IPS-15b (cell line): ENCODE results near the gene STK35.

Source experiments
- H3K27me3 ChIP-seq: one replicate; pipeline ENCODE4 v1.6.1; 2013; ENCODE audit warnings: low read length; ENCODE audit not compliant: control insufficient read depth, insufficient read depth
- H3K36me3 ChIP-seq: one replicate; pipeline ENCODE4 v1.6.1; 2013; ENCODE audit warnings: low read length; ENCODE audit not compliant: control insufficient read depth, insufficient read depth
- H3K4me1 ChIP-seq: one replicate; pipeline ENCODE4 v1.6.1; 2013; ENCODE audit warnings: mild to moderate bottlenecking, low read length; ENCODE audit not compliant: control insufficient read depth, insufficient read depth
- H3K4me3 ChIP-seq: one replicate; pipeline ENCODE4 v1.5.1; 2013; ENCODE audit warnings: low read depth, low read length
- H3K9ac ChIP-seq: one replicate; pipeline ENCODE4 v1.6.1; 2013; ENCODE audit warnings: low read depth, mild to moderate bottlenecking, low read length
- H3K9me3 ChIP-seq: one replicate; pipeline ENCODE4 v1.6.1; 2013; ENCODE audit warnings: mild to moderate bottlenecking, low read length; ENCODE audit not compliant: control insufficient read depth, insufficient read depth

Gene STK35

DNA sequence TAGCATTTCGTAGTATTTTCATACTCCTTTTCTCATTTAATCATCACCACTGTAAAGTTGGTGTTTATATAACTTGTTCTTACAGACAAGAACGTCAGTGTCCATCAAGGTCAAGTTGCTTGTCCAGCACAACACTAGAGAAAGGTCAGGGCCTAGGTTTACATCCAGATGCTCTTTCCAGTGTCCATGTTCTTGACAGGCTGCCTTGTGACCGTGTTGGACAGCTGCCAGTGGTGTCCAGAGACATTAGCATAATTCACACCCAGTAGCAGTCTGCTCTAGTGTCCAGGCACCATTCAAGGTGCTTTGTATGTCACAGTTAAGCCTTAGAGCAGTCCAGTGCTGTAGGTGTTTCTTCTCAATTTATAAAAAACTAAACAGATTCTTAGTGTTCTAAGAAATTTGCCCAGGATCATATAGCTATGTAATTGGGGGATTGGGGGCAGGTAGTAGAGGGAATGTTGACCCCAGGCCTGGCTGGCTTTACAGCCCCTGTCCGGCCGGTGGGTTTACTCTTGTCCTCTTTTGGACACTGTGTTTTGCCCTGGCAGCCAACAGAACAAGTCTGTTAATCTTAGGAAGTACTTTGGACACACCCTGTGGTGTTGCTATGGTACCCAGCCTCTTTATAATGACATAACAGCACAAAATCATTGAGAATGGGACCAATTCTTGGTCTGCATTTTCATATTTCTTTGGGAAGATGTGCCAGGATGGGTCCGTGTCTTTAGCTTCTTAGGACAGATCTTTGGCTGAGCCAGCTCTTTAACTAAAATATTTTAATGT, 8.0 kb downstream of the STK35 start:
- H3K9me3 ChIP-seq: no peaks in the 10 kb centered on the region
- peaks cover 2% of the 10 kb centered on the region for H3K4me1 ChIP-seq
- H3K36me3 ChIP-seq: peaks cover 8% of the 10 kb centered on the region
- H3K4me3 ChIP-seq: no peak overlapping the region
- no peak overlapping the region for H3K9ac ChIP-seq
- H3K27me3 ChIP-seq: no peaks in the 10 kb centered on the region

DNA sequence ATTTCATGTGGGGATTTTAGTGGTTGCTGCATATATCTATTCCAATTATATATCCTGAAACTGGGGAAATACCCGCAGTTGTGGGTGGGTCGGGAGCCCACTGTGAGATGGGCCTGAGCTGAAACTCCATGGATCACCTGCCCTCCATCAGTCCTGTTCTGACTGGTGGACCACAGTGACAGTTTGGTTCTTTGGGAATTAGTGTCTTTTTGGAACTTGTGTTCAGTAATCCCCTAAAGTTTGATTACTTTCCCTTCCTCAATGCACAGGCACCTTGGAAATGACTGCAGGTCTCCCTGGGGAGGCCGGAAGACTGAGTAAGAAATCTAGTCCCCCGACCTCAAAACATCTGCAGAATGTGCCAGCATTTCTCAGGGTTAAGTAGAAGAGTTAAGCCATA, 11.3 kb downstream of the STK35 start:
- Histone ChIP-seq H3K9me3 (no peaks in the 10 kb centered on the region), H3K9ac (no peak overlapping the region), H3K36me3 (peaks cover 15% of the 10 kb centered on the region), H3K27me3 (no peaks in the 10 kb centered on the region), H3K4me3 (no peak overlapping the region), H3K4me1 (no peaks in the 10 kb centered on the region)

DNA sequence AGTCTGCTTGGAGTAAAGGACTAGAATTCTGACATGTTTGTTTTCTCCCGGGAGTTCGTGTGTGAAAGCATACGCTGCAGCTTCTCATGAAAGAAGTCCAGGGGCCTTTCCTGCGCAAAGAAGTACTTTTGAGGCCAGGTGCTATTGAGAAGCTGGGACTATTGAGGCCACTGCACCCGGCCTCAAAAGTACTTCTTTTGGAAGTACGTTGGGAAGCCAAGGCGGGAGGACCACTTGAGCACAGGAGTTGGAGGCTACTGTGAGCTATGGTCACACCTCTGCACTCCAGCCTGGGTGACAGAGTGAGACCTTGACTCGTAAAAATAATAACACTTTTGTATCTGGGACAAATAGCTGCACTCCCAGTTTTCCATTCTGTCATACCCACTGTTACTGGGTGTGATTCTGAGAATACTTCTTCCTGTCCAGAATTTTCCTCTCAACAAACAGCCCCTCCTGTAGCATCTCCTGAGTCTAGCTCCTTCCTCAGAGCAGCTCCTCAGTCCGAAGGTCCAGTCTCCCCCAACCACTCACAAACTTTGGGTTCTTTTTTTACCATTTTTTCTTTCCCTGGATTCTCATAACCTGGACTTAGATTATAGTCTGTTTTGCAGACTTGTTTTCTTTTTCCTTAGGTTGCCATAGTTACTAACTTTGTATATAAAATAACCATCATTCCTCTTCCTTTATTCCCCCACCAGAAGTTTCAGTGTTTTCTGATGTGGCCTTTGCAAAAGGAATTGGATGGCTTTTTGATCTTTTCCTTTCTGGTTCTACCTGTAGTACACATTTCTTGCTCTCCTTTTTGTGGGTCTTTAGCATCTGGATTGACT, 12.7 kb downstream of the STK35 start:
- Histone ChIP-seq H3K4me3 (no peak overlapping the region), H3K4me1 (no peaks in the 10 kb centered on the region), H3K27me3 (no peaks in the 10 kb centered on the region), H3K9ac (no peak overlapping the region), H3K9me3 (no peaks in the 10 kb centered on the region), H3K36me3 (peaks cover 19% of the 10 kb centered on the region)

DNA sequence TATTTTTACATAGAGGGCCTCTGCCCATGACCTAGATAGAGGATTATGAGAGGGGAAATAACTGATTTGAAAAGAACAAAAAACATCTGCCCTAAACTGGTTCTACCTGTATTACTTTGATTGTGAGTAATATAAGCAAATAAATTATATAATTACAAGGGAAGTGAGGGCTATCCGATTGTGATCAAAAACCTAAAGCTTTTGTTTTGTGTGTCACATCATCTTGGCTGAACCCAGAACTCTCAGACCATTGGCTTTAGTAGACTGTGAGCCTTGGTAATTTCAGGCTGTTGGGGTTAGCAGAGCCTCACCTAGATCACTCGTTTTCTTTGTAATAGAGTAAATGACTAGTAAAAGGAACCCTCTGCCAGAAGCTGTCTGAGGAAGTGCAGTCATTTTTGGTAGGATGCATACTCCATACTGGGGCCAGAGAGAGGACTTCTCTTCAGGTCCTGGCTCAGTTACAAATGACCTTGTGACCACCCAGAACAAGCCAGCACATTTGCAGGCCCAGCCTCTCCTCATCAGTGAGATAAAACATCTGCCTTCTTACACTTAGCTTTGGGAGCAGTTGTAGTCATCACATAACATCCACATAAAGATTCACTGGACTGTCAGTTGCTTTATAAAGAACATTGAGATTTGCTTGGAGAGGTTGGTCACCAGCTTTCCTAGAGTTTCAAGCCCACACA, 13.5 kb downstream of the STK35 start:
- no peak overlapping the region for H3K4me3 ChIP-seq
- no peak overlapping the region for H3K9ac ChIP-seq
- peaks cover 19% of the 10 kb centered on the region for H3K36me3 ChIP-seq
- no peaks in the 10 kb centered on the region for H3K9me3 ChIP-seq
- no peaks in the 10 kb centered on the region for H3K4me1 ChIP-seq
- H3K27me3 ChIP-seq: no peaks in the 10 kb centered on the region

DNA sequence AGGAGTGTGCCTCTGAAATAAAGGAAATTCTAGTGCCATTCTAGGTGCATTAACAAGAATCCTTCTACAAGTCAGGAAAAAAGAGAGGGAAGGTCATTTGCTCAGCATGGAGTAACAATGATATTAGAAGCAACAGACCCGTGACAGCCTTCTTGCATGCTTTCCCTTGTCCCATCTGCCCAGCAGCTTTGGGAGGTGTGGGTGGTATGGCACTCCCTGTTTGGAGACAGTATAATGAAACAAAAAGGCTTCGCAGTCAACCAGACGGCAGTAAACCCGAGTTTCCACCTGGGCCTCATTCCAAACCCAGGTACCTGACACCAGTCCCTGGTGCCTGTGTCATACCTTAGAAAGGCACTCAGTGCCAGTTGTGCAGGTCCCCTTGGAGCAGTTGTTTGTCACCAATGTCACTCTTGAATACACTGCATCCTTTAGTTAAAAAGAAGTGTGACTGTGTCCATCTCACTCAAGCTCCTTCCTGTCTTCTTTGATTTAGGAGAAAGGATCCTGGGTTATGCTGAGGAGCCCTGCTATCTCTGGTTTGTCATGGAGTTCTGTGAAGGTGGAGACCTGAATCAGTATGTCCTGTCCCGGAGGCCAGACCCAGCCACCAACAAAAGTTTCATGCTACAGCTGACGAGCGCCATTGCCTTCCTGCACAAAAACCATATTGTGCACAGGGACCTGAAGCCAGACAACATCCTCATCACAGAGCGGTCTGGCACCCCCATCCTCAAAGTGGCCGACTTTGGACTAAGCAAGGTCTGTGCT, 14.7 kb downstream of the STK35 start:
- no peaks in the 10 kb centered on the region for H3K27me3 ChIP-seq
- H3K9me3 ChIP-seq: no peaks in the 10 kb centered on the region
- H3K36me3 ChIP-seq: peaks cover 19% of the 10 kb centered on the region
- H3K4me3 ChIP-seq: no peak overlapping the region
- H3K9ac ChIP-seq: no peak overlapping the region
- no peaks in the 10 kb centered on the region for H3K4me1 ChIP-seq

DNA sequence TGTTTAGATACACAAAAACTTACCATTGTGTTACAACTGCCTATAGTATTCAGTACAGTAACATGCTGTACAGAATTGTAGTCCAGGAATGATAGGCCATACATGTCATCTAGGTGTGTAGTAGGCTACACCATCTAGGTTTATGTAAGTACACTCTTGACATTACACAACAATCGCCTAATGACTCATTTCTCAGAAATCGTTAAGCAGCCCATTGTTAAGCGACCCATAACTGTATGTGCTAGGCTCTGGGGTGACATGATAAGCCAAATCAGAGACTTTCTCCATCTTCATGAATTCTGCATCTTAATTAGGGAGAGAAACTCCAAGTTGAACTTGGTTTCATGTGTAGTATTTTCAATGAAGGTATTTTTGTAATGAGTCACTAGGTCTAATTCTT, 17.2 kb downstream of the STK35 start:
- Histone ChIP-seq H3K4me3 (no peak overlapping the region), H3K4me1 (peaks cover under 1% of the 10 kb centered on the region), H3K9ac (no peak overlapping the region), H3K27me3 (no peaks in the 10 kb centered on the region), H3K36me3 (peaks cover 19% of the 10 kb centered on the region), H3K9me3 (no peaks in the 10 kb centered on the region)

DNA sequence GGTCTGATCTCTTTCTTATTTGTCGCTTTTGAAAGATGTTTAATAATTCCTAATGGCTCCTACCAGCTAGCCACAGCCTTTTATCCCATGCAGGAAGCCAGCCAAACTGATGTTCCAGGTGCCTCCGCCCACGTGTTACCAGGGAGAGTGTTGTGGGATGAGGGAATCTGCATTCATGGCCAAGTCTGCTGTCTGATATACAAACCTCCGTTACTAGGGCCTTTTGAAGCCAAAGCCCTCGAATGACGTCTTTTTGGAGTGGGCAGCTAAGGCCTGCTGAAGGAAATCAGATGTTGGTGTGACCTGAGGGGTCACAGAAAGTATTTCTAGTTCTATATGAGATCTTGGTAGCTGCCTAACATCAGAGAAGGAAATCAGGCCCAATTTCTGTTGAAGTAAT, 21.3 kb downstream of the STK35 start:
- peaks cover 3% of the 10 kb centered on the region for H3K36me3 ChIP-seq
- H3K9me3 ChIP-seq: no peaks in the 10 kb centered on the region
- no peaks in the 10 kb centered on the region for H3K27me3 ChIP-seq
- H3K9ac ChIP-seq: no peak overlapping the region
- no peak overlapping the region for H3K4me3 ChIP-seq
- H3K4me1 ChIP-seq: peaks cover 2% of the 10 kb centered on the region

DNA sequence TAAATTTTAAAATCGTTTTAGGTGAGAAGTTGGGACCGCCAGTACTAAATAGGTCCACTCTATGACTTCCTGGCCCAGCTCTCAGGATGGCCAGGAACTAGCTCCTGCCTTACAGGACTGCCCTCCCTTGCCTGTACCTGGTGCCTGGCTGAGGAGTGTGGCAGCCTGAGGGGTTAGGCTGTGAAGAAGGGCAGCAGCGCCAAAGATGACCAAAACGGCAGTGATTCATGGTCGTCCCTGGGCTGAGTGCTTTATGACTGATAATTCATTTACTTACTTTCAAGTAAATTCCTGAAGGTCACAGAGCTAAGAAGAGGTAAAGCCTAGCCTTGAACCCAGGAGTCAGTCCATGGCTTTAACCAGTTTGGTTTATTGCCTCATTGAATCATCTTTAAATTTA, 22.1 kb downstream of the STK35 start:
- no peak overlapping the region for H3K4me3 ChIP-seq
- no peaks in the 10 kb centered on the region for H3K27me3 ChIP-seq
- H3K4me1 ChIP-seq: peaks cover 2% of the 10 kb centered on the region
- no peaks in the 10 kb centered on the region for H3K9me3 ChIP-seq
- no peaks in the 10 kb centered on the region for H3K36me3 ChIP-seq
- H3K9ac ChIP-seq: no peak overlapping the region

DNA sequence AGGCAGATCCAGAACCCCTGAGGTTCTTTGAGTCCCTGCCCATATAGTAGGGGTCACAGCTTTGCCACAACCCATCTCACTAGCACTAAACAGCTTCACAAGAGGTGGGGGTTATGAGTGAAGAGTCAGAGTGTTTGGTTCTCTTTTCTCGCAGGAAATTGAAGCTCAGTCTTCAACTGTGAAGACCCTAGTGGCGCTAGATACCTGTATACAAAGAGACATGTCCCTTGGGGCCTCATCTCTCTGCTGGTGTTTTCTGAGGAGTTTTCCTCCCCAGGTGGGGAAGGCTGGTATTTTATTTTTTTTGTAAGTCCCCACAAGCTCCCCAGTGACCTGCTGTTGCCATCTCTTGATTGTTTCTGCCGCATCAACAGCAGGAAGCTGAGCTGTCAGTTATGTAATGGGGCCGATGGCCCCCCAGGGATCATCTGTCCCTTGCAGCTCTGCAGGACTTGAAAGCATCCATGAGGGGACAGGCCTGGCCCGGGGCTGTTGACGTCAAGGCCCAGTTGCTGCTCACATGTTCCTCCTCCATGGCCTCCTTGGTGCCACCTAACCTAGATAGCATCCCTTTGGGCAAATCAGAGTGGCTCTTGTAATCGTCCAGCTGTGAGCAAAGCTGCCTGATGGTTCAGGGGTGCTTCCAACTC, 23.1 kb downstream of the STK35 start:
- H3K27me3 ChIP-seq: no peaks in the 10 kb centered on the region
- no peak overlapping the region for H3K4me3 ChIP-seq
- no peak overlapping the region for H3K9ac ChIP-seq
- peaks cover 6% of the 10 kb centered on the region for H3K4me1 ChIP-seq
- no peaks in the 10 kb centered on the region for H3K9me3 ChIP-seq
- no peaks in the 10 kb centered on the region for H3K36me3 ChIP-seq

DNA sequence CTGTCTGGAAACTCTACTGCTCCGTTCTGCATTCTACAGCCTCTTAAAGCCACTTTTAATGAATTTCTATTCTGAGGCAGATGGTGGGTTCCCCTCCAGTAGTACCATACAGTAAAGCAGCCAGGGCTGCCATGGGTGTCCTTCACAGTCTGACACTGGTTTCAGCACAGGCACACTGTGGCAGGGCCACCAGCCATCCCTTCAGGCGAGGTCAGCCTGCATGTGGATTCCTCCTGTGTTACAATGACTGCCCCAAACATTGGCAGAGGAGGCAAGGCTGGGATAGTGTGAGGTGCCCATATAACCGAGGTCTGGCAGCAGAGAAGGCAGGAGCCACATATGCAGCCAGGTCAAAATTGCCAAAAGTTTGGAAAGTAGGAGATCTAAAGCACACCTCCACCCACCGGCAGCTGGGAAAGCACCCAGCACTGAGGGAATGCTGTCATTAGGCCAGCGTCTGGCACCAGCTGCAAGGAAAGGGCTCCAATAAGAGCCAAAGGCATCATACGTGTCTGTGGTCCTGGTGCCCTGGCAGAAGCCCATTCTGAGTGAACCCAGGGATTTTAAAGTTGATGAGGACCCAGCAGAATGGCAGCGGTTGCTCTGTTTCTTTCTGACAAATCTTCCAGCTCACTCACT, 24.0 kb downstream of the STK35 start:
- Histone ChIP-seq H3K36me3 (no peaks in the 10 kb centered on the region), H3K9ac (no peak overlapping the region), H3K4me1 (peaks cover 15% of the 10 kb centered on the region)

More for the DNA sequence above, 24.0 kb downstream of the STK35 start:
- Histone ChIP-seq H3K9me3 (no peaks in the 10 kb centered on the region), H3K27me3 (no peaks in the 10 kb centered on the region), H3K4me3 (no peak overlapping the region)
